Caco-2 (cell line): ENCODE results near the gene DACH2. TPM values are rescaled to one million over a fixed set of nuclear protein-coding genes. Genes with fewer than 3 reads are reported as not detected.

Experiments
- BruUV-seq: library from RNA; stranded (reverse); fragments of 400-500 nt; replicated peaks from 2 replicates; lab custom pipeline; 2021; lab: Mats Ljungman, UMichigan
- CTCF ChIA-PET: fragments of 300-600 bp; sonication (Branson Sonifier 250); formaldehyde crosslinking; loops from one replicate; lab custom pipeline; 2022; ENCODE audit warnings: antibody characterized with exemption; lab: Charles Lee
- POLR2A ChIA-PET: fragments of 300-600 bp; sonication (Branson Sonifier 250); formaldehyde crosslinking; loops from one replicate; lab custom pipeline; 2022; ENCODE audit warnings: antibody characterized with exemption; lab: Charles Lee
- DNase-seq, 2 experiments: peaks; one replicate each; pipeline versions ENCODE4 v3.0.0 to v3.0.0-alpha.2; 2020 to 2022
- H3K27me3 ChIP-seq: replicated peaks from 2 replicates; pipeline ENCODE4 v1.6.0; 2011; ENCODE audit warnings: low read length; ENCODE audit not compliant: control insufficient read depth, insufficient read depth
- H3K36me3 ChIP-seq: 2 replicates; pipeline ENCODE4 v1.5.1; 2011; ENCODE audit warnings: low read length; ENCODE audit not compliant: control insufficient read depth, insufficient read depth
- H3K4me1 ChIP-seq: fragments of 250-450 bp; sonication (Bioruptor Pico); 2 replicates; pipeline ENCODE4 v1.5.1; 2020; ENCODE audit warnings: mild to moderate bottlenecking
- H3K4me3 ChIP-seq: 2 replicates; pipeline ENCODE4 v1.5.1; 2011; ENCODE audit warnings: low read depth, mild to moderate bottlenecking, control low read depth, low read length
- H3K9me3 ChIP-seq: fragments of 250-450 bp; sonication (Bioruptor Pico); 2 replicates; pipeline ENCODE4 v1.5.1; 2020; ENCODE audit warnings: mild to moderate bottlenecking, moderate library complexity
- H3K27ac Mint-ChIP-seq: one replicate; pipeline ENCODE4 v1.8.0; 2022; ENCODE audit warnings: mixed read lengths; ENCODE audit not compliant: unreplicated experiment
- H3K27me3 Mint-ChIP-seq: one replicate; pipeline ENCODE4 v1.8.0; 2022; ENCODE audit warnings: mixed read lengths; ENCODE audit not compliant: insufficient read depth, unreplicated experiment
- H3K36me3 Mint-ChIP-seq: one replicate; pipeline ENCODE4 v1.8.0; 2022; ENCODE audit warnings: mild to moderate bottlenecking, mixed read lengths; ENCODE audit not compliant: insufficient read depth, unreplicated experiment
- H3K4me1 Mint-ChIP-seq: one replicate; pipeline ENCODE4 v1.8.0; 2022; ENCODE audit warnings: low read depth, mixed read lengths; ENCODE audit not compliant: unreplicated experiment
- H3K4me3 Mint-ChIP-seq: one replicate; pipeline ENCODE4 v1.8.0; 2022; ENCODE audit warnings: mild to moderate bottlenecking, moderate library complexity, mixed read lengths; ENCODE audit not compliant: unreplicated experiment
- H3K9me3 Mint-ChIP-seq: one replicate; pipeline ENCODE4 v1.8.0; 2022; ENCODE audit warnings: mixed read lengths; ENCODE audit not compliant: unreplicated experiment
- CTCF ChIP-seq, 2 experiments: fragments of 200-600 bp in 1 of 2; IDR thresholded peaks; 1 replicate in 1 of 2; 2 replicates in 1 of 2; pipeline versions ENCODE4 v1.5.1 to v1.8.0; 2011 to 2022; ENCODE audit warnings: antibody characterized with exemption in 1 of 2, control low read depth in 1 of 2, inconsistent platforms in 1 of 2, low read depth in 1 of 2, low read length in 1 of 2, mild to moderate bottlenecking in 1 of 2, moderate library complexity in 1 of 2; ENCODE audit not compliant: insufficient read depth in 1 of 2, severe bottlenecking in 1 of 2, unreplicated experiment in 1 of 2
- intact Hi-C: fragments of 100-400 bp; cut with micrococcal nuclease; formaldehyde crosslinking; loops from one replicate; pipeline ENCODE4 v1.10.0; 2022; ENCODE audit not compliant: unreplicated experiment
- total RNA-seq: library from RNA; stranded (reverse); gene quantifications from 2 replicates; pipeline ENCODE4 v1.2.3, GENCODE V29; 2022

The DACH2 gene
- total RNA-seq, 1 experiment from 2014 or later, result not detected

- ChIA-PET POLR2A (no interaction called here), CTCF (no interaction called here)
- intact Hi-C loops, result no loop called here
- H3K27me3 ChIP-seq, result no peaks in the 10 kb centered on the region
- no peak for DNase-seq
- no peaks in the 10 kb centered on the region for H3K4me1 ChIP-seq
- TF ChIP-seq CTCF (IDR thresholded peaks at IDR 0.05; ENCODE audit: insufficient read depth in 1 of 2, low read depth in 1 of 2, low read length in 1 of 2, severe bottlenecking in 1 of 2, unreplicated experiment in 1 of 2), result no peak
- Mint-ChIP-seq H3K27me3 (no peaks in the 10 kb centered on the region), H3K4me1 (no peaks in the 10 kb centered on the region), H3K27ac (no peak overlapping the region), H3K36me3 (no peaks in the 10 kb centered on the region), H3K4me3 (no peak overlapping the region), H3K9me3 (no peaks in the 10 kb centered on the region)
- no peak overlapping the region for H3K4me3 ChIP-seq
- BruUV-seq, result no TSS peak
- H3K36me3 ChIP-seq, result no peaks in the 10 kb centered on the region
- H3K9me3 ChIP-seq, result no peaks in the 10 kb centered on the region
Measured at GRCh38 chrX:86747091-86747490, 598.8 kb downstream of the DACH2 start.

DNA sequence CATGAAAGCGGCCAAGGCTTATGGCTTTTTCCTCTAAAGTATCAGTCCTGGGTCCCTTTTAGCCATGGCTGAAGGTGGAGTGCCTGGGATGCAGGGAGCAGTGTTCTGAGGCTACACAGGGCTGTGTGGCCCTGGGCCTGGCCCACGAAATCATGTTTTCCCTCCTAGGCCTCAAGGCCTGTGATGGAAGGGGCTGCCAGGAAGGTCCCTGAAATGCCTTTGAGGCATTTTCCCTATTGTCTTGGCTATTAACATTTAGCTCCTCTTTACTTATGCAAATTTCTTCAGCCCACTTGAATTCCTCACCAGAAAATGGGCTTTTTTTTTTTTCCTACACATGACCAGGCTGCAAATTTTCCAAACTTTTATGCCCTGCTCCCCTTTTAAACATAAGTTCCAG, 657.0 kb downstream of the DACH2 start:
- Histone ChIP-seq H3K27me3 (no peaks in the 10 kb centered on the region), H3K36me3 (no peaks in the 10 kb centered on the region), H3K4me3 (no peak overlapping the region), H3K9me3 (no peaks in the 10 kb centered on the region), H3K4me1 (no peaks in the 10 kb centered on the region)
- no TSS peak for BruUV-seq
- intact Hi-C loops, result loop anchor here (5.0 kb wide), 1 partner anchor 127 kb away; no protein-coding TSS in a partner anchor
- POLR2A ChIA-PET, result no interaction called here
- CTCF ChIA-PET, result no interaction called here
- no peaks in the 10 kb centered on the region for H3K4me1 Mint-ChIP-seq
- H3K27me3 Mint-ChIP-seq, result no peaks in the 10 kb centered on the region
- H3K9me3 Mint-ChIP-seq, result peaks cover 8% of the 10 kb centered on the region
- DNase-seq, result no peak
- no peak overlapping the region for H3K4me3 Mint-ChIP-seq
- no peak for TF ChIP-seq CTCF (IDR thresholded peaks at IDR 0.05; ENCODE audit: insufficient read depth in 1 of 2, low read depth in 1 of 2, low read length in 1 of 2, severe bottlenecking in 1 of 2, unreplicated experiment in 1 of 2)
- no peak overlapping the region for H3K27ac Mint-ChIP-seq
- H3K36me3 Mint-ChIP-seq, result no peaks in the 10 kb centered on the region

GRCh38 chrX:86806786-86807185, 658.5 kb downstream of the DACH2 start:
- H3K4me1 Mint-ChIP-seq, result no peaks in the 10 kb centered on the region
- Histone ChIP-seq H3K36me3 (no peaks in the 10 kb centered on the region), H3K4me3 (no peak overlapping the region), H3K4me1 (no peaks in the 10 kb centered on the region), H3K27me3 (no peaks in the 10 kb centered on the region), H3K9me3 (no peaks in the 10 kb centered on the region)
- no peaks in the 10 kb centered on the region for H3K27me3 Mint-ChIP-seq
- intact Hi-C loops, result loop anchor here (1.0 to 5.0 kb wide), 3 partner anchors 126 to 493 kb away; no protein-coding TSS in a partner anchor
- TF ChIP-seq CTCF (IDR thresholded peaks at IDR 0.05; ENCODE audit: insufficient read depth in 1 of 2, low read depth in 1 of 2, low read length in 1 of 2, severe bottlenecking in 1 of 2, unreplicated experiment in 1 of 2), result peak; percentile 30 to 64
- H3K36me3 Mint-ChIP-seq, result no peaks in the 10 kb centered on the region
- POLR2A ChIA-PET, result no interaction called here
- CTCF ChIA-PET, result interaction anchor here (1.7 kb wide), 1 partner anchor 140 kb away, joined by 17 read pairs; no protein-coding TSS in a partner anchor
- BruUV-seq, result no TSS peak
- peak; percentile 27 to 30 for DNase-seq
- no peak overlapping the region for H3K4me3 Mint-ChIP-seq
- peaks cover 8% of the 10 kb centered on the region for H3K9me3 Mint-ChIP-seq
- H3K27ac Mint-ChIP-seq, result no peak overlapping the region
